GM10266 (cell line): ENCODE results near the gene POFUT1.

Experiments used
- DNase-seq: peaks from one replicate; pipeline ENCODE4 v3.0.0; 2012; ENCODE audit errors: extremely low spot score
- TF ChIP-seq, protein P1 (sequence below): IDR thresholded peaks from 2 replicates; pipeline ENCODE4 v1.5.1; 2012; ENCODE audit warnings: mild to moderate bottlenecking, low read depth; ENCODE audit not compliant: control insufficient read depth, insufficient read depth; ENCODE audit errors: missing control alignments

The POFUT1 gene

GRCh38 chr20:32181606-32182005 is 26.1 kb upstream of the POFUT1 start:
- TF ChIP-seq, protein P1, sequence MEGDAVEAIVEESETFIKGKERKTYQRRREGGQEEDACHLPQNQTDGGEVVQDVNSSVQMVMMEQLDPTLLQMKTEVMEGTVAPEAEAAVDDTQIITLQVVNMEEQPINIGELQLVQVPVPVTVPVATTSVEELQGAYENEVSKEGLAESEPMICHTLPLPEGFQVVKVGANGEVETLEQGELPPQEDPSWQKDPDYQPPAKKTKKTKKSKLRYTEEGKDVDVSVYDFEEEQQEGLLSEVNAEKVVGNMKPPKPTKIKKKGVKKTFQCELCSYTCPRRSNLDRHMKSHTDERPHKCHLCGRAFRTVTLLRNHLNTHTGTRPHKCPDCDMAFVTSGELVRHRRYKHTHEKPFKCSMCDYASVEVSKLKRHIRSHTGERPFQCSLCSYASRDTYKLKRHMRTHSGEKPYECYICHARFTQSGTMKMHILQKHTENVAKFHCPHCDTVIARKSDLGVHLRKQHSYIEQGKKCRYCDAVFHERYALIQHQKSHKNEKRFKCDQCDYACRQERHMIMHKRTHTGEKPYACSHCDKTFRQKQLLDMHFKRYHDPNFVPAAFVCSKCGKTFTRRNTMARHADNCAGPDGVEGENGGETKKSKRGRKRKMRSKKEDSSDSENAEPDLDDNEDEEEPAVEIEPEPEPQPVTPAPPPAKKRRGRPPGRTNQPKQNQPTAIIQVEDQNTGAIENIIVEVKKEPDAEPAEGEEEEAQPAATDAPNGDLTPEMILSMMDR, result no peak
- DNase-seq, result no peak

GRCh38 chr20:32183947-32184635 is 23.6 kb upstream of the POFUT1 start:
- TF ChIP-seq, protein P1, result no peak
- DNase-seq, result no peak

DNA sequence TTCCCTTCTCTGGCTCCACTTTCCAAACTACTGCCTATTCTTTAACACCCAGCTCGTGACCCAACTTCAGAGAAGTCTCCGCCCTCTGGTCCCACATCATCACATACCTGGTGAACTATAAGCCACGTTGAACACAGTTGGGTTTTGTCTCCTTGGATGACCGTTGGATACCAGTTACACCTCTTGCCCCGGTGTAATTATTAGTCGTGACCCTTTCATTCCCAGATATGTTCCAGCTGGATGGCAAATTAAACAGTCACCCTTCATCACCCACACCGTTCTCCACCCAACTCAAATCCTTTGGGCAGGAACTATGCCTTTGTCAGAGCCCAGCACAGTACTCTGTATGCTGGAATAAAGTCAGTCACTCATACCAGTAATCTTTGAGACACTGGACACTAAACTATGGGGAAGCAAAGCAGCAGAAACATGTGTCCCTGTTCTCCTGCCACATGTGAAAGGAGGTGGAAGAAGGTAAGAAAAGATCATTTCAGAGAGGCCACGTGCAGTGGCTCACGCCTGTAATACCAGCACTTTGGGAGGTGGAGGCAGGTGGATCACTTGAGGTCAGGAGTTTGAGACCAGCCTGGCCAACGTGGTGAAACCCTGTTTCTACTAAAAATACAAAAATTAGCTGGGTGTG is 22.6 kb upstream of the POFUT1 start:
- DNase-seq, result no peak
- TF ChIP-seq, protein P1, result no peak

- no peak for DNase-seq
- TF ChIP-seq, protein P1, result no peak
Observed at GRCh38 chr20:32186506-32186905, 21.2 kb upstream of the POFUT1 start.

DNA sequence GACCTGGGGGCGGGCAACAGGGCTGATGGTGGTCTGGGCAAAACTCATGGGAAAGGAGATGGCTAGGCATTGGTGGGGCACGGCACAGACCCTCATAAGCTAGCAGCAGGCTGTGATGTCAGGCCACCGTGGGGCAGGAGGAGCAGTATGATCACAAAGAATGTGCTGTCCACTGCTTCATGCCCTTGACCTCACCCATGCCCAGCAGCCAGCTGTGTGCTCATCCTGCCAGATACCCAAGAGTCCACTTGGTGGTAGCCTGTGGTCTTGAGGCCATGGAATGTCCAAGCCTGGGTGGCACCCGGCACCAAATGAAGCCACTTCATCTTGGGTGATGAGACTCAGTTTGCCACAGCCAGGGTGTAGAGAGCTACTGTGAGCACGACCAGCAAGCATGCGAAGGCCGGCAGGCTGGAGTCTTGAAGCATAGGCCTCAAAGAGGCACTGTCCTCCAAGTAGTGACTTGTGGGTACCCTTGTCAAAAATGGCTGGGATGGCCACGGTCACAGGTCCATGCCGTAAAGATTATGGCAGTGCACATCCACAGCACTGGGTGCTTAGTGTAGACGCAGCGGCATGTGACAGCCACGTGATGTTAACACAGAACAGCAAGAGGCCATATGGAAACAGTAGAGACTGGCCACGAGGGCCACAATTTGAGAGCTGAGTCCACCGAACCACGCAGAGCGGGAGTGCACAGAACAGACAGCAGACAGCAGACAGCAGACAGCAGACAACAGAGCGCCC is 19.1 kb upstream of the POFUT1 start:
- TF ChIP-seq, protein P1, result no peak
- DNase-seq, result no peak

GRCh38 chr20:32189123-32189410 is 18.6 kb upstream of the POFUT1 start:
- no peak for DNase-seq
- TF ChIP-seq, protein P1, result no peak
